Effector memory CD8-positive, alpha-beta T cell (primary cell): Measurements from ENCODE around the gene BCO2.

Experiments
- ATAC-seq: fragments of 150-1000 bp; cut with Tn5 transposase; replicated peaks from 2 replicates; pipeline ENCODE4 v1.10.0; 2021; ENCODE audit warnings: mild to moderate bottlenecking, moderate library complexity
- DNase-seq, 3 experiments: peaks; one replicate each; pipeline ENCODE4 v3.0.0; 2021
- H3K27ac Mint-ChIP-seq, 2 donors: one replicate each; pipeline ENCODE4 v1.8.0; 2022; ENCODE audit warnings: mild to moderate bottlenecking in 2 of 2, mixed read lengths in 2 of 2, moderate library complexity in 2 of 2
- H3K27me3 Mint-ChIP-seq, 2 donors: one replicate each; pipeline ENCODE4 v1.8.0; 2022; ENCODE audit warnings: mixed read lengths in 2 of 2
- H3K36me3 Mint-ChIP-seq: one replicate; pipeline ENCODE4 v1.8.0; 2022; ENCODE audit warnings: mild to moderate bottlenecking, moderate library complexity, mixed read lengths; ENCODE audit not compliant: insufficient read depth
- H3K4me1 Mint-ChIP-seq, 2 donors: one replicate each; pipeline ENCODE4 v1.8.0; 2022; ENCODE audit warnings: low read depth in 2 of 2, mixed read lengths in 2 of 2
- H3K4me3 Mint-ChIP-seq, 2 donors: one replicate each; pipeline ENCODE4 v1.8.0; 2022; ENCODE audit warnings: mild to moderate bottlenecking in 2 of 2, mixed read lengths in 2 of 2, moderate library complexity in 2 of 2
- H3K9me3 Mint-ChIP-seq, 2 donors: one replicate each; pipeline ENCODE4 v1.8.0; 2022; ENCODE audit warnings: mixed read lengths in 2 of 2

The BCO2 gene

GRCh38 chr11:112226831-112227401, 51.6 kb downstream of the BCO2 start:
- Mint-ChIP-seq H3K4me1 (peaks cover 17 to 19% of the 10 kb centered on the region in 2 donors), H3K36me3 (peaks cover 37% of the 10 kb centered on the region), H3K9me3 (no peaks in the 10 kb centered on the region), H3K27ac (peak overlapping the region; percentile 97 to 98), H3K4me3 (peak overlapping the region; percentile 86 to 89), H3K27me3 (no peaks in the 10 kb centered on the region)
- no peak for DNase-seq
- ATAC-seq = peak; percentile 77

GRCh38 chr11:112227471-112227870, 52.2 kb downstream of the BCO2 start:
- Mint-ChIP-seq H3K4me3 (peak overlapping the region; percentile 86 to 89), H3K36me3 (peaks cover 37% of the 10 kb centered on the region), H3K4me1 (peaks cover 17 to 19% of the 10 kb centered on the region in 2 donors), H3K27me3 (no peaks in the 10 kb centered on the region), H3K9me3 (no peaks in the 10 kb centered on the region), H3K27ac (peak overlapping the region; percentile 97 to 98)
- ATAC-seq (no peak), DNase-seq (no peak)

- H3K27ac Mint-ChIP-seq = no peak overlapping the region
- H3K9me3 Mint-ChIP-seq = no peaks in the 10 kb centered on the region
- H3K4me1 Mint-ChIP-seq = peaks cover 17 to 19% of the 10 kb centered on the region in 2 donors
- H3K36me3 Mint-ChIP-seq = peaks cover 43% of the 10 kb centered on the region
- no peak for DNase-seq
- ATAC-seq = no peak
- H3K27me3 Mint-ChIP-seq = no peaks in the 10 kb centered on the region
- no peak overlapping the region for H3K4me3 Mint-ChIP-seq
These were observed 53.4 kb downstream of the BCO2 start for GRCh38 chr11:112228706-112229105.

GRCh38 chr11:112229159-112229558, 53.8 kb downstream of the BCO2 start:
- ATAC-seq (no peak), DNase-seq (no peak)
- no peaks in the 10 kb centered on the region for H3K9me3 Mint-ChIP-seq
- H3K4me1 Mint-ChIP-seq = peaks cover 17 to 19% of the 10 kb centered on the region in 2 donors
- no peak overlapping the region for H3K27ac Mint-ChIP-seq
- no peaks in the 10 kb centered on the region for H3K27me3 Mint-ChIP-seq
- H3K4me3 Mint-ChIP-seq = no peak overlapping the region
- peaks cover 46% of the 10 kb centered on the region for H3K36me3 Mint-ChIP-seq

GRCh38 chr11:112229746-112230433, 54.6 kb downstream of the BCO2 start:
- ATAC-seq (no peak), DNase-seq (no peak)
- no peak overlapping the region for H3K4me3 Mint-ChIP-seq
- no peaks in the 10 kb centered on the region for H3K9me3 Mint-ChIP-seq
- no peaks in the 10 kb centered on the region for H3K27me3 Mint-ChIP-seq
- peaks cover 53% of the 10 kb centered on the region for H3K36me3 Mint-ChIP-seq
- H3K4me1 Mint-ChIP-seq = peaks cover 17 to 19% of the 10 kb centered on the region in 2 donors
- no peak overlapping the region for H3K27ac Mint-ChIP-seq

- Mint-ChIP-seq H3K4me1 (peaks cover 14 to 16% of the 10 kb centered on the region in 2 donors), H3K27me3 (no peaks in the 10 kb centered on the region), H3K4me3 (no peak overlapping the region), H3K9me3 (no peaks in the 10 kb centered on the region), H3K36me3 (peaks cover 66% of the 10 kb centered on the region), H3K27ac (peak overlapping the region in 1 of 2 donors; percentile 6)
- ATAC-seq (no peak), DNase-seq (no peak)
These were observed 56.6 kb downstream of the BCO2 start for GRCh38 chr11:112231952-112232351.

- Mint-ChIP-seq H3K9me3 (no peaks in the 10 kb centered on the region), H3K27me3 (no peaks in the 10 kb centered on the region), H3K27ac (no peak overlapping the region), H3K4me1 (no peaks in the 10 kb centered on the region), H3K36me3 (peaks cover 61% of the 10 kb centered on the region), H3K4me3 (no peak overlapping the region)
- no peak for DNase-seq
- no peak for ATAC-seq
These were observed 60.6 kb downstream of the BCO2 start for GRCh38 chr11:112235750-112236390.

GRCh38 chr11:112237451-112237850, 62.1 kb downstream of the BCO2 start:
- peaks cover 50% of the 10 kb centered on the region for H3K36me3 Mint-ChIP-seq
- no peak overlapping the region for H3K27ac Mint-ChIP-seq
- no peak overlapping the region for H3K4me3 Mint-ChIP-seq
- H3K4me1 Mint-ChIP-seq = no peaks in the 10 kb centered on the region
- no peaks in the 10 kb centered on the region for H3K9me3 Mint-ChIP-seq
- DNase-seq (no peak), ATAC-seq (no peak)
- H3K27me3 Mint-ChIP-seq = no peaks in the 10 kb centered on the region

GRCh38 chr11:112238041-112238440, 62.7 kb downstream of the BCO2 start:
- no peaks in the 10 kb centered on the region for H3K4me1 Mint-ChIP-seq
- ATAC-seq (no peak), DNase-seq (no peak)
- no peaks in the 10 kb centered on the region for H3K27me3 Mint-ChIP-seq
- no peaks in the 10 kb centered on the region for H3K9me3 Mint-ChIP-seq
- peaks cover 50% of the 10 kb centered on the region for H3K36me3 Mint-ChIP-seq
- no peak overlapping the region for H3K27ac Mint-ChIP-seq
- no peak overlapping the region for H3K4me3 Mint-ChIP-seq

GRCh38 chr11:112241486-112241885, 66.2 kb downstream of the BCO2 start:
- Mint-ChIP-seq H3K36me3 (peaks cover 20% of the 10 kb centered on the region), H3K27me3 (no peaks in the 10 kb centered on the region), H3K9me3 (peaks cover 0 to 9% of the 10 kb centered on the region in 2 donors), H3K4me3 (no peak overlapping the region), H3K27ac (no peak overlapping the region), H3K4me1 (no peaks in the 10 kb centered on the region)
- DNase-seq (no peak), ATAC-seq (no peak)

GRCh38 chr11:112247201-112247600, 71.9 kb downstream of the BCO2 start:
- Mint-ChIP-seq H3K36me3 (peaks cover 3% of the 10 kb centered on the region), H3K27ac (no peak overlapping the region), H3K4me3 (no peak overlapping the region), H3K9me3 (peaks cover 0 to 9% of the 10 kb centered on the region in 2 donors), H3K4me1 (no peaks in the 10 kb centered on the region), H3K27me3 (no peaks in the 10 kb centered on the region)
- ATAC-seq = no peak
- no peak for DNase-seq

GRCh38 chr11:112248201-112248600, 72.9 kb downstream of the BCO2 start:
- no peaks in the 10 kb centered on the region for H3K27me3 Mint-ChIP-seq
- H3K27ac Mint-ChIP-seq = no peak overlapping the region
- peaks cover 0 to 9% of the 10 kb centered on the region in 2 donors for H3K9me3 Mint-ChIP-seq
- peaks cover 3% of the 10 kb centered on the region for H3K36me3 Mint-ChIP-seq
- no peak for DNase-seq
- no peak overlapping the region for H3K4me3 Mint-ChIP-seq
- H3K4me1 Mint-ChIP-seq = no peaks in the 10 kb centered on the region
- ATAC-seq = no peak

GRCh38 chr11:112249871-112250610, 74.7 kb downstream of the BCO2 start:
- ATAC-seq = no peak
- Mint-ChIP-seq H3K27me3 (no peaks in the 10 kb centered on the region), H3K36me3 (peaks cover 3% of the 10 kb centered on the region)

More at GRCh38 chr11:112249871-112250610, 74.7 kb downstream of the BCO2 start:
- Mint-ChIP-seq H3K27ac (no peak overlapping the region), H3K9me3 (no peaks in the 10 kb centered on the region), H3K4me3 (no peak overlapping the region), H3K4me1 (no peaks in the 10 kb centered on the region)
- DNase-seq = no peak
